OCI-LY7 (cell line): ENCODE measurements around the gene VPS37B. TPM values are rescaled to one million over a fixed set of nuclear protein-coding genes. Genes with fewer than 3 reads are reported as not detected.
A peak's percentile ranks its signal among the peaks of the same experiment; 100 is the strongest.
"Not testable (repeated sequence)": the region's sequence is repeated elsewhere in the genome, so short reads cannot be mapped to it uniquely, and the experiment has no call there.

Experiments
- BruUV-seq: library from RNA; stranded (reverse); fragments of 400-500 nt; replicated peaks from 2 replicates; lab custom pipeline; 2021; lab: Mats Ljungman, UMichigan
- CTCF ChIA-PET: fragments of 300-600 bp; sonication (Branson Sonifier 250); formaldehyde crosslinking; loops from one replicate; lab custom pipeline; 2022; ENCODE audit warnings: antibody characterized with exemption; ENCODE audit not compliant: unreplicated experiment; lab: Charles Lee
- POLR2A ChIA-PET: fragments of 300-600 bp; sonication (Branson Sonifier 250); formaldehyde crosslinking; loops from one replicate; lab custom pipeline; 2022; ENCODE audit warnings: antibody characterized with exemption; lab: Charles Lee
- DNase-seq: peaks from one replicate; pipeline ENCODE4 v3.0.0-alpha.2; 2015; ENCODE audit warnings: low spot score
- H2AFZ ChIP-seq: fragments of 200-600 bp; sonication (generic), shearing (Covaris generic); 2 replicates; pipeline ENCODE4 v1.6.1; 2014; ENCODE audit warnings: mild to moderate bottlenecking, antibody characterized with exemption, low read length, moderate library complexity
- H3K27ac ChIP-seq: fragments of 200-600 bp; sonication (generic); 2 replicates; pipeline ENCODE4 v1.5.1; 2014; ENCODE audit warnings: mixed run types, low read depth, mild to moderate bottlenecking, moderate library complexity, low read length, inconsistent platforms; ENCODE audit not compliant: poor library complexity, severe bottlenecking
- H3K36me3 ChIP-seq: fragments of 200-600 bp; sonication (generic); 2 replicates; pipeline ENCODE4 v1.6.1; 2014; ENCODE audit warnings: mild to moderate bottlenecking, antibody characterized with exemption, low read length, moderate library complexity, mixed read lengths; ENCODE audit not compliant: insufficient read depth
- H3K4me1 ChIP-seq: fragments of 200-600 bp; sonication (generic); 2 replicates; pipeline ENCODE4 v1.5.1; 2014; ENCODE audit warnings: mild to moderate bottlenecking, low read length; ENCODE audit not compliant: insufficient read depth, poor library complexity, severe bottlenecking
- H3K4me2 ChIP-seq: fragments of 200-600 bp; sonication (generic); 2 replicates; pipeline ENCODE4 v1.6.1; 2014; ENCODE audit warnings: mild to moderate bottlenecking, low read length
- H3K4me3 ChIP-seq: fragments of 200-600 bp; sonication (generic); 2 replicates; pipeline ENCODE4 v1.5.1; 2014; ENCODE audit warnings: mild to moderate bottlenecking, low read depth, low read length; ENCODE audit not compliant: poor library complexity, severe bottlenecking
- H3K79me2 ChIP-seq: fragments of 200-600 bp; sonication (generic); 2 replicates; pipeline ENCODE4 v1.6.1; 2016; ENCODE audit warnings: low read depth, mild to moderate bottlenecking, low read length, moderate library complexity, mixed read lengths; ENCODE audit not compliant: insufficient read depth
- H3K9me2 ChIP-seq: fragments of 200-600 bp; sonication (generic); 2 replicates; pipeline ENCODE4 v1.6.1; 2016; ENCODE audit warnings: mild to moderate bottlenecking, low read length, mixed read lengths; ENCODE audit not compliant: insufficient read depth
- H3K9me3 ChIP-seq: fragments of 200-600 bp; sonication (generic); 2 replicates; pipeline ENCODE4 v1.6.1; 2014; ENCODE audit warnings: mild to moderate bottlenecking, mixed run types, low read length, mixed read lengths
- H4K20me1 ChIP-seq: fragments of 200-600 bp; sonication (generic); 2 replicates; pipeline ENCODE4 v1.6.1; 2014; ENCODE audit warnings: mild to moderate bottlenecking, antibody characterized with exemption, low read length, moderate library complexity, mixed read lengths; ENCODE audit not compliant: insufficient read depth
- CTCF ChIP-seq: fragments of 200-600 bp; sonication (generic); conservative IDR thresholded peaks from 2 replicates; pipeline ENCODE4 v1.5.1; 2014; ENCODE audit warnings: mild to moderate bottlenecking, antibody characterized with exemption, low read length, moderate library complexity, mixed read lengths
- EZH2phosphoT487 ChIP-seq: fragments of 200-600 bp; sonication (generic); IDR thresholded peaks from 2 replicates; pipeline ENCODE4 v1.6.1; 2018; ENCODE audit warnings: low read depth, borderline replicate concordance, mild to moderate bottlenecking, mixed run types, antibody characterized with exemption, low read length, moderate library complexity, mixed read lengths
- intact Hi-C: fragments of 100-400 bp; cut with micrococcal nuclease; formaldehyde crosslinking; loops from one replicate; pipeline ENCODE4 v1.10.0; 2022; ENCODE audit not compliant: unreplicated experiment
- total RNA-seq, 2 experiments: library from RNA; depleted of rRNA in 1 of 2; stranded (reverse); fragments of >200 nt in 1 of 2; shearing (Covaris generic) in 1 of 2; gene quantifications; 2 replicates each; pipeline ENCODE4 v1.2.3, GENCODE V29; 2014 to 2022

The VPS37B gene
- total RNA-seq, 2 experiments from 2014 or later = 1.7 to 2.5 TPM

GRCh38 chr12:122878780-122879612, 16.9 kb downstream of the VPS37B start:
- Histone ChIP-seq H3K27ac (no peak overlapping the region), H2AFZ (no peak overlapping the region), H3K4me1 (peaks cover 33% of the 10 kb centered on the region), H3K79me2 (no peaks in the 10 kb centered on the region), H3K9me2 (no peaks in the 10 kb centered on the region), H4K20me1 (no peaks in the 10 kb centered on the region), H3K4me2 (no peak overlapping the region), H3K9me3 (no peaks in the 10 kb centered on the region), H3K36me3 (no peaks in the 10 kb centered on the region), H3K4me3 (no peak overlapping the region)
- no peak for DNase-seq
- intact Hi-C loops = no loop called here
- TF ChIP-seq CTCF = no peak
- no peak for TF ChIP-seq EZH2phosphoT487
- POLR2A ChIA-PET = interaction anchor here (1.5 kb wide), 1 partner anchor 354 kb away, joined by 4 read pairs; the partner anchor contains the start of genes MPHOSPH9 and MTRFR
- CTCF ChIA-PET = interaction anchor here (0.7 kb wide), 1 partner anchor 14 kb away, joined by 3 read pairs; no protein-coding TSS in a partner anchor
- no TSS peak for BruUV-seq

- H3K4me3 ChIP-seq = no peak overlapping the region
- no peak overlapping the region for H3K4me2 ChIP-seq
- no peak overlapping the region for H3K27ac ChIP-seq
- DNase-seq = no peak
- H3K79me2 ChIP-seq = no peaks in the 10 kb centered on the region
- CTCF ChIA-PET = interaction anchor here (0.6 kb wide), 1 partner anchor 76 kb away, joined by 3 read pairs; no protein-coding TSS in a partner anchor
- H4K20me1 ChIP-seq = no peaks in the 10 kb centered on the region
- no TSS peak for BruUV-seq
- H3K9me3 ChIP-seq = no peaks in the 10 kb centered on the region
- no peaks in the 10 kb centered on the region for H3K9me2 ChIP-seq
- no peak for TF ChIP-seq CTCF
- no peak for TF ChIP-seq EZH2phosphoT487
- H3K36me3 ChIP-seq = no peaks in the 10 kb centered on the region
- POLR2A ChIA-PET = interaction anchor here (0.6 kb wide), 1 partner anchor 41 kb away, joined by 3 read pairs; no protein-coding TSS in a partner anchor
- H2AFZ ChIP-seq = no peak overlapping the region
- intact Hi-C loops = no loop called here
- H3K4me1 ChIP-seq = peaks cover 51% of the 10 kb centered on the region
Observed at GRCh38 chr12:122876731-122877130, 19.2 kb downstream of the VPS37B start.

- H3K27ac ChIP-seq, DNase-seq, intact Hi-C loops, H3K9me2 ChIP-seq, H3K79me2 ChIP-seq, H3K4me3 ChIP-seq, H2AFZ ChIP-seq, CTCF ChIA-PET, H3K36me3 ChIP-seq, H3K9me3 ChIP-seq, BruUV-seq, H4K20me1 ChIP-seq: not testable (repeated sequence)
- H3K4me1 ChIP-seq = peaks cover 54% of the 10 kb centered on the region
- 0 out of 2 replicates have a peak overlapping the region, but pooled peaks have one; percentile 39 for H3K4me2 ChIP-seq
- POLR2A ChIA-PET = interaction anchor here (0.6 kb wide), 1 partner anchor 40 kb away, joined by 3 read pairs; no protein-coding TSS in a partner anchor
Observed at GRCh38 chr12:122876281-122876680, 19.6 kb downstream of the VPS37B start.
